CD4-positive, alpha-beta T cell treated with Interleukin-17A for 4 hours (primary cell): ENCODE measurements around the gene LIPK.
A peak's percentile ranks its signal among the peaks of the same experiment; 100 is the strongest.
"Not testable (repeated sequence)": the region's sequence is repeated elsewhere in the genome, so short reads cannot be mapped to it uniquely, and the experiment has no call there.

Experiments used
- DNase-seq: peaks from one replicate; pipeline ENCODE4 v3.0.0-alpha.2; 2020; ENCODE audit warnings: mixed read lengths

LIPK gene

GRCh38 chr10:88725798-88726197 lies 19.7 kb downstream of the LIPK start:
- DNase-seq, result no peak

- DNase-seq, result peak; percentile 4
Measured at GRCh38 chr10:88728107-88728763, 22.2 kb downstream of the LIPK start.

DNA sequence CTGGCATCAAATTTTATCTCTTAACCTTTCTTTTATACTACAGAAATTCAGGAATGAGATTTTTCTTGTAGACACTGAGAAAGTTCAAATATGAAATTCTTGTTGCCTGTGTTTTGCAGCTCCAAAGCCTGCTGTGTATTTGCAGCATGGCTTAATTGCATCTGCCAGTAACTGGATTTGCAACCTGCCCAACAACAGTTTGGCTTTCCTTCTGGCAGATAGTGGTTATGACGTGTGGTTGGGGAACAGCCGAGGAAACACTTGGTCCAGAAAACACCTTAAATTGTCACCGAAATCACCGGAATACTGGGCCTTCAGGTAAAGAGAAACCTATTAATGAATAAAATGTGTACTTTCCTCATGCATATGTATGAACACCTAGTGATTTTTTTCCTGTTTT lies 24.8 kb downstream of the LIPK start:
- DNase-seq, result no peak

DNA sequence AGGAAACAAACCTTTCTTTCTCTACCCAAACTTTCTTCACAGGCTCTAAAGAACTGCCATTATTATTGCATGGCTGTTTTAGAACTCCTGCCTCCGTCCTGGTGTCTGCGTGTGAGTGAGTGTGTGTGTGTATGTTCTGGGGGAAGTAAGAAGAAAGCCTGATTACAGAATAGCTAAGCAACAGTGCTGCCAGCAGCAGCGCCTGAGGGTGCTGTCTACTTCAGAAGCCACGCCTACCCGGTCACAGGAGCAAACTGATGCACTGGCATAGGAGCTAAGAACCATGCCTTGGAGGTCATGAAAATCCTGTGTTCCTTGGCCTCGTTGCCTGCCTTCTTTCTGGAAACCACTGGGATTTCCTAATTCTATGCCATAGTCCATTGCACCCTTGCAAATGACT lies 25.2 kb downstream of the LIPK start:
- no peak for DNase-seq

- no peak for DNase-seq
Measured at GRCh38 chr10:88733215-88733614, 27.2 kb downstream of the LIPK start.

GRCh38 chr10:88735661-88736060 lies 29.6 kb downstream of the LIPK start:
- DNase-seq, result no peak

- DNase-seq, result not testable (repeated sequence)
Measured at GRCh38 chr10:88741921-88742320, 35.9 kb downstream of the LIPK start.

DNA sequence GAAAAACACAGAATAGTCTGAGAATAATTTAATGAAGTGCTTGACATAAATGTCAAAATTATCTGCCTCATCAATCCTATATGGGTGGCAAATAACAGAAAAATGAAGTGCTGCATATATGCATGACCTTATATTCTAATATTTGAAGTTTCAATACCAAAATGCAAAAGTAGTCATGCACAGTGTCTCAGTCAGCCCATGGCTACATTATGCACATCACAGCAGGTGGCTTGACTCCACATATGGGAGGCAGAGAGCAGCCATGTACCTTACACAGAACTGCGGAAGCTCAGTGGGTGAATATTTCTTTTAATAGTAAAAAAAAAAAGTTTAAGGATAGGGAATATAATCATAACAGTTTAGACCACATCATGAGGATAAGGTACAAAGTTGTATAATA lies 36.4 kb downstream of the LIPK start:
- no peak for DNase-seq

GRCh38 chr10:88744002-88744401 lies 38.0 kb downstream of the LIPK start:
- no peak for DNase-seq

DNA sequence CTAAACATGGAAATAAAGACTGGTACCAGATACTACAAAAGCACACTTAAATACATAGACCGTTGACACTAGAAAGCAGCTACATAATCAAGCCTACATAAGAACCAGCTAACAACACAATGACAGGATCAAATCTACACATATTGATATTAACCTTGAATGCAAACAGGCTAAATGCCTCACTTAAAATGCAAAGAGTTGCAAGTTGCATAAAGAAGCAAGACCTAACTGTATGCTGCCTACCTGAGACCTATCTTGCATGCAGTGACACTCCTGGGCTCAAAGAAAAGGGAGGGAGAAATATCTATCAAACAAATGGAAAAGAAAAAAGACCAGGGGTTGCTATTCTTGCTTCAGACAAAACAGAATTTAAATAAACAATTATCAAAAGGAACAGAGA lies 39.6 kb downstream of the LIPK start:
- DNase-seq, result no peak

GRCh38 chr10:88754287-88754686 lies 48.2 kb downstream of the LIPK start:
- DNase-seq, result no peak

- no peak for DNase-seq
Measured at GRCh38 chr10:88755753-88756152, 49.7 kb downstream of the LIPK start.

- DNase-seq, result no peak
Measured at GRCh38 chr10:88756660-88757059, 50.6 kb downstream of the LIPK start.

- no peak for DNase-seq
Measured at GRCh38 chr10:88759366-88760101, 53.5 kb downstream of the LIPK start, which contains the start of gene LIPN. Gene LIPN, plus strand, starts transcription at chr10:88760020. Its CDS starts 1,386 bp downstream, at chr10:88761406.

- no peak for DNase-seq
Measured at GRCh38 chr10:88762906-88763305, 56.9 kb downstream of the LIPK start.

- no peak for DNase-seq
Measured at GRCh38 chr10:88763441-88763840, 57.4 kb downstream of the LIPK start.

- DNase-seq, result no peak
Measured at GRCh38 chr10:88764110-88764509, 58.1 kb downstream of the LIPK start.

GRCh38 chr10:88765816-88766215 lies 59.8 kb downstream of the LIPK start:
- no peak for DNase-seq

GRCh38 chr10:88769384-88769783 lies 63.3 kb downstream of the LIPK start:
- no peak for DNase-seq

- DNase-seq, result no peak
Measured at GRCh38 chr10:88781206-88781605, 75.2 kb downstream of the LIPK start.

- DNase-seq, result no peak
Measured at GRCh38 chr10:88782222-88782621, 76.2 kb downstream of the LIPK start.

GRCh38 chr10:88783724-88784123 lies 77.7 kb downstream of the LIPK start:
- DNase-seq, result no peak

GRCh38 chr10:88786032-88786770 lies 80.2 kb downstream of the LIPK start:
- no peak for DNase-seq

DNA sequence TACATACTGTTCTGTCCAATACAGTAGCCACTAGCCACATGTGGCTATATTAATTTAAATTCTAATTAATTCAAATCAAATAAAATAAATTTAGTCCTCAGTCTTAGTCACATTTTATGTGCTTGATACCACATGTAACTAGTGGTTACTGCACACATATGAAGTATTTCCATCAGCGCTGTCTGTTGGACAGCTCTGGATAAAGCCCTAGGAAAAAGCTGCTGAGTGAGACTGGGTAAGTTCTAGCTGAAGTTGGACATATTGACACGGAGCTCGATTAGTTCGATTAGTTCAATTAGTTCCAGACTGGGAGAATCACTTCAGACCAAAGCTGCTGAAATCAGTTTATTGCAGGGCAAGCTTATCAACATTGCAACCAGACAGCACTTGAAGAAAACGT lies 81.4 kb downstream of the LIPK start:
- DNase-seq, result no peak
